Raji (cell line): ENCODE results near the gene CDH22.

Experiments used
- POLR2A ChIP-seq: IDR thresholded peaks from 2 replicates; pipeline ENCODE4 v1.6.1; 2011; ENCODE audit warnings: low read depth, low read length, control low read depth; ENCODE audit not compliant: insufficient read depth

Gene CDH22

DNA sequence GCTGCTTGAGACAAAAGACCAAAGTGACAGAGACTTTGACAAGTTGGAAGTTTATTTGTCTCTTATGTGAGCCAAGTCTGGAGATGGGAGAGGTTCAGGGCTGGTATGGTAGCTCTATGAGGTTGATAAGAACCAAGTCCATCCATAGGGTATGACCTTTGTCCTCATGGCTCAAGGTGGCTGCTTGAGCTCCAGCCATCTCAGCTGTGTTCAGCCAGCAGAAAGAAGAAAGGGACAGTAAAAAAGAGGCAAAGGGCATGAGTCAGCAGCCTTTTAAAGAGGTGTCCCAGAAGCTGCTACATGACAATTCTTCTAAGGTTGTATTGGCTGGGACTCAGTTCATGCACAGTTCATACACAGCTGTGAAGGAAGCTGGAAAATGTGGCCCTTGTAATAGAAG lies 141.2 kb downstream of the CDH22 start:
- TF ChIP-seq POLR2A: no peak

DNA sequence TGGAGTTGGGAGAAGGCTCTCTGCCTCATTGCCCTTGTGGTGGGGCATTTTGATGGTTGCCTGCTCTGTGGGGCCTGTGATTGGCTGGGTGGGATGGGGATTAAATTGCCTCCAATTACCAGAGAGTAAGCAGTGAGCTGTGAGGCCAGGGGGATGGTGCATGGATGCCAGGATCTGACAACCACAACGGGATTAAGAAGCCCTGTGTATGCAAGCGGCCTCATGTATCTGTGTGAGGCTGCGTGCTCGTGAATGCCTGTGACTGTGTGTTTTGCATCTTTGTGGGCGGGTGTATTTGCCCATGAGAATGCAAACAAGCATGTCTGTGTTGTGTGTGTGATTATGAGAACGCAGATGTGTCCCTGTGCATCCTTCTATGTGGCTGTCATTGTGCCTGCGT lies 144.0 kb downstream of the CDH22 start:
- TF ChIP-seq POLR2A: no peak

GRCh38 chr20:46161921-46162320 lies 146.4 kb downstream of the CDH22 start:
- no peak for TF ChIP-seq POLR2A

- no peak for TF ChIP-seq POLR2A
Observed at GRCh38 chr20:46160661-46161060, 147.6 kb downstream of the CDH22 start.

- TF ChIP-seq POLR2A: no peak
Observed at GRCh38 chr20:46159101-46159897, 149.0 kb downstream of the CDH22 start.

DNA sequence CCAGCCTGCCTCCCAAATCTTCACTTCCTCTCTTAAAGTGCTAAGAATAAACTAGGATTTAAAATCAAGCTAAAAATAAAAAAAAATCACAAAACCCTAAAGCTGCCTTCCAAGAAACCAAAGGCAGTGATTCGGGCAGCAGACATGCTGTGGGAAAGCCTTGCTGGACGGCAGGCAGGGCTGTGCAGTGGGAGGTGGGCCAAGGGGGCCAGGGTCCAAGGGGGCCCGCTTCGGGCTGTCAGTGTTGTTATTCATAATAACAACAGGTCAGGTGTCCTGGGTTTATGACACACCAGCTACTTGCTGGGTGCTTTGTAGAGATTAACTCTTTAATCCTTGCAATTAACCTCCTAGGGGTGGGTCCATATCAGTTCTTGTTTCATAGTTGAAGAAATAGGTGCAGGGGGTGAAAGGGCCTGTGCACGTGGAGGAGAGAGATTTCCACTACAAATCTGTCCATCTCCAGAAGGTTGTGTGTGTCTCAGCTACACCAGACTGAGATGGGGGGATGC lies 149.8 kb downstream of the CDH22 start:
- no peak for TF ChIP-seq POLR2A

DNA sequence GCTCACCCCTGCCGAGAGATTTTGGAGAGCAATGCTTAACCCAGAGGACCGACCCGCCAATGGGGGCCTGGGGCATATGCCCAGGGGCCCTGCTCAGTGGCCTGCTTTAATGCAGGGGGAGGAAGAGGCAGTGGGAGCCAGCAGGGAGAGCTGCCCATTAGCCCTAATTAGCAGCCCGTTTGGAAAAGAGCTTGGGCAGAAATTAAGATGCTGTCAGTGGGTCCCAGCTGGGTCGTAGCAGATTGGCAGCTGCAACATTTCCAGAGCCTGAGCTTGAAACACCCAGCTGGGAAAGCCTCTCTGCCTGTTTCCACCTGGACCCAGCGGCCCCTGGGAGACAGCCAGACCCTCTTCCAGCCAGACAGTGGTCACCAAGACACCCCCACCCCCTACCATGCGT lies 150.7 kb downstream of the CDH22 start:
- TF ChIP-seq POLR2A: no peak

- TF ChIP-seq POLR2A: no peak
Observed at GRCh38 chr20:46157076-46157592, 151.2 kb downstream of the CDH22 start.

DNA sequence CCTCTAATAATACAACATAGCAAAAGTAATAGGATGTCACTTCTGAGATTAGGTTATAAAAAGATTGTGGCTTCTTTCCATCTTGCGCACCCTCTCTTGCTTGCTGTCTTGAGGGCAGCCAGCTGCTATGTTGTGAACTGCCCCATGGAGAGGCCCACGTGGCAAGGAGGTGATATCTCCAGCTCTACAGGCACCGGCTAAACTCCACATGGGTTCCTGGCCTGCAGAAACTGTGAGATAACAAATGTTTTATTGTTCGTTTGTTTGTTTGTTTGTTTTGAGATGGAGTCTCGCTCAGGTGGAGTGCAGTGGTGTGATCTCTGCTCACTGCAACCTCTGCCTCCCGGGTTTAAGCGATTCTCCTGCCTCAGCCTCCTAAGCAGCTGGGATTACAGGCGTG lies 152.2 kb downstream of the CDH22 start:
- TF ChIP-seq POLR2A: no peak

DNA sequence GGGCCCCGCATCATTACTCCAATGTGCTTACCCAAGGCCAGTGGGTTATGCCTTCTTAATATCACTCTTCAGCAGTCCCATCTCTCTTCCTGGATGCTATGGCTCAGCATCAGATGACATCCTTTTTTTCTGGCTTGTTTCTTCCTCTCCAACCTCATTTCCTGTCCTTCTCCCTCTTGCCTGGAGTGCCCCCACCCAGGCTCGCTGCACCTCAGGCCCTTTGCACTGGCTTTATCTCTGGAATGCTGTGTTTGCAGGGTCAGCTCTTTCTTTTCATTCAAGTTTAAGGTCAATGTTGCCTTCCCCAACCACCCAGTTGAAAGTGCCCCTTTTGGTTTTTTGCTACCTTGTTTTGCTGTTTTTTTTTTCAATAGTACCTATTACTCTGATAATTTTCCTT lies 153.5 kb downstream of the CDH22 start:
- TF ChIP-seq POLR2A: no peak

DNA sequence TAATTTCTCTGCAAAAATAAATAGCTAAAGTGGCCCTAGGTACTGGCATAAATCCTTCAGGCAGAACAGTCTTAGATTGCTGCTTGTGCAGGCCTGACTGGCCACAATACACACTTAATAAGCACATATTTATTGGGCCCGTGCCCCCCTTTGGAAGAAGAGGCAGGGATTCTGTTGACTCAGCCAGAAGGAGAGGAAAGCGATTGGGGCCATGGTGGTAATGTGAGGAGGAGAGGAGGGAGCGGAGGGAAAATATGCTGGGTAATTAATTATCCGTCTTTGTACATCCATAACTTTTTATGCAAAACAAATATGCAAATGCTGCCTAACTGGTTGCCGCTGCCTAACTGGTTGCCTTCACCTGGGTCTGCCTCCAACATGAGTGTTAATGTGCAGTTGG lies 154.0 kb downstream of the CDH22 start:
- TF ChIP-seq POLR2A: no peak

DNA sequence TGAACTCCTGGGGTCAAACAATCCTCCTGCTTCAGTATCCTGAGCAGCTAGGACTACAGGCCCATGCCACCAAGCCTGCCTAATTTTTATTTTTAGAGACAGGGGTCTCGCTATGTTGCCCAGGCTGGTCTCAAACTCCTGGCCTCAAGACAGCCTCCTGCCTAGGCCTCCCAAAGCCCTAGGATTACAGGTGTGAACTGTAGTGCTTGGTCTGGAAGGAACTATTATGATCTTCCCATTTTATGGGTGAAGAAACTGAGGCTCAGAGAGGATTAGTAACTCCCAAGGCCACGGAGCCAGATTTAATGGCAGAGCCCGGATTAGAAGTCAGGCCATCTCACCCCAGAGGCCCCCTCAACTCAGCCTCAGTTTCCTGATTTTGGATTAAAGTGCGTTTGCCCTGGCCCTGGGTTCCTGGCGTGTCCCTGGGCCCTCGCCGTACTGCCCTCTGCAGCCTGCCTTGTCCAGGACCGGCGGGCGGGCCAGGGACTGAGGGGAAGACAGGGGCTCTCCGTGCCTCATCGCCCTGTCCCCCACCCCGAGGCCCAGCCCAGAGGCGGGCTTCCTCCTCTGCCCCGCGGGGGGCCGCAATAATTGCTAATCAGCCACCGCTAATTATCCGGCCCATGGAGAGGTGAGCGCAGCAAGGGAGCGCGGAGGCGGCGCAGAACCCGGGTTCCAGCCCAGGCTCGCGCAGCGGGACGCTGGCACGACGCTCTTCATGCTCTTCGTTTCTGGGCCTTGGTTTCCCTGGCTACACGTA lies 155.3 kb downstream of the CDH22 start:
- no peak for TF ChIP-seq POLR2A

GRCh38 chr20:46151936-46152335 lies 156.4 kb downstream of the CDH22 start:
- TF ChIP-seq POLR2A: no peak

- no peak for TF ChIP-seq POLR2A
Observed at GRCh38 chr20:46150943-46151342, 157.4 kb downstream of the CDH22 start.

- no peak for TF ChIP-seq POLR2A
Observed at GRCh38 chr20:46148313-46149208, 159.7 kb downstream of the CDH22 start.
